Naive thymus-derived CD4-positive, alpha-beta T cell (primary cell): Measurements from ENCODE around the gene FRS3. TPM values are rescaled to one million over a fixed set of nuclear protein-coding genes. Genes with fewer than 3 reads are reported as not detected.
"Not testable (repeated sequence)": the region's sequence is repeated elsewhere in the genome, so short reads cannot be mapped to it uniquely, and the experiment has no call there.

Source experiments
- ATAC-seq: fragments of 150-1000 bp; cut with Tn5 transposase; 2 replicates; pipeline ENCODE4 v1.10.0; 2021; ENCODE audit warnings: mild to moderate bottlenecking, moderate library complexity
- CTCF ChIA-PET: fragments of 350-600 bp; sonication (Branson Sonifier 250); formaldehyde crosslinking; loops from one replicate; lab custom pipeline; 2021; ENCODE audit warnings: antibody characterized with exemption; lab: Charles Lee
- POLR2A ChIA-PET: fragments of 350-600 bp; sonication (Branson Sonifier 250); formaldehyde crosslinking; loops from one replicate; lab custom pipeline; 2021; ENCODE audit warnings: antibody characterized with exemption, inconsistent platforms; lab: Charles Lee
- DNase-seq, 9 donors: peaks; one replicate each; pipeline versions ENCODE4 v3.0.0 to v3.0.0-alpha.2; 2020 to 2022; ENCODE audit warnings: mixed read lengths in 1 of 9
- H3K27ac ChIP-seq: one replicate; pipeline ENCODE4 v1.7.0; 2013; ENCODE audit warnings: mild to moderate bottlenecking, low read depth, low read length, moderate library complexity
- H3K27me3 ChIP-seq, 2 donors: one replicate each; pipeline ENCODE4 v1.7.0; 2013; ENCODE audit warnings: low read length in 2 of 2, mild to moderate bottlenecking in 2 of 2, moderate library complexity in 2 of 2; ENCODE audit not compliant: control insufficient read depth in 2 of 2, insufficient read depth in 2 of 2
- H3K36me3 ChIP-seq, 3 experiments: 1 replicate in 2 of 3; 2 replicates in 1 of 3; pipeline ENCODE4 v1.7.0; 2013; ENCODE audit warnings: low read length in 3 of 3, mild to moderate bottlenecking in 3 of 3, moderate library complexity in 1 of 3; ENCODE audit not compliant: insufficient read depth in 3 of 3, control insufficient read depth in 2 of 3
- H3K4me1 ChIP-seq, 2 donors: one replicate each; pipeline ENCODE4 v1.7.0; 2013; ENCODE audit warnings: low read length in 2 of 2, mild to moderate bottlenecking in 2 of 2, moderate library complexity in 1 of 2; ENCODE audit not compliant: control insufficient read depth in 2 of 2, insufficient read depth in 2 of 2
- H3K4me3 ChIP-seq: 2 replicates; pipeline ENCODE4 v1.7.0; 2013; ENCODE audit warnings: mild to moderate bottlenecking, low read length
- H3K9me3 ChIP-seq, 3 experiments: 1 replicate in 2 of 3; 2 replicates in 1 of 3; pipeline ENCODE4 v1.7.0; 2013; ENCODE audit warnings: low read length in 3 of 3; ENCODE audit not compliant: control insufficient read depth in 2 of 3
- H3K27ac Mint-ChIP-seq, 9 donors: one replicate each; pipeline ENCODE4 v1.8.0; 2020 to 2022; ENCODE audit warnings: mixed read lengths in 9 of 9, mild to moderate bottlenecking in 8 of 9, moderate library complexity in 5 of 9, inconsistent platforms in 2 of 9
- H3K27me3 Mint-ChIP-seq, 5 donors: one replicate each; pipeline ENCODE4 v1.8.0; 2021 to 2022; ENCODE audit warnings: mixed read lengths in 5 of 5, mild to moderate bottlenecking in 1 of 5
- H3K36me3 Mint-ChIP-seq, 5 donors: one replicate each; pipeline ENCODE4 v1.8.0; 2020 to 2022; ENCODE audit warnings: mixed read lengths in 5 of 5, mild to moderate bottlenecking in 3 of 5, inconsistent platforms in 1 of 5
- H3K4me1 Mint-ChIP-seq, 7 donors: one replicate each; pipeline ENCODE4 v1.8.0; 2020 to 2022; ENCODE audit warnings: mixed read lengths in 7 of 7, mild to moderate bottlenecking in 3 of 7, inconsistent platforms in 1 of 7
- H3K4me3 Mint-ChIP-seq, 10 donors: one replicate each; pipeline ENCODE4 v1.8.0; 2020 to 2022; ENCODE audit warnings: mild to moderate bottlenecking in 10 of 10, mixed read lengths in 10 of 10, moderate library complexity in 6 of 10, inconsistent platforms in 2 of 10
- H3K9me3 Mint-ChIP-seq, 11 donors: one replicate each; pipeline ENCODE4 v1.8.0; 2020 to 2022; ENCODE audit warnings: mixed read lengths in 11 of 11, mild to moderate bottlenecking in 4 of 11, inconsistent platforms in 1 of 11, moderate library complexity in 1 of 11
- intact Hi-C, 2 donors: fragments of 100-400 bp; cut with micrococcal nuclease; formaldehyde crosslinking; loops; one replicate each; pipeline ENCODE4 v1.15.1; 2023
- polyA plus RNA-seq, 2 donors: library from polyadenylated mRNA; unstranded; fragments of 300-500 nt; fragmentation: Illumina TruSeq; gene quantifications; one replicate each; pipeline ENCODE4 v1.2.3, GENCODE V29; 2021
- total RNA-seq, 6 experiments: library from RNA in 5 of 6; stranded (reverse) in 5 of 6; gene quantifications; 1 replicate in 5 of 6; 2 replicates in 1 of 6; pipeline ENCODE4 v1.2.3 and lab custom pipeline; 2021 to 2026

Gene FRS3
- total and polyA plus RNA-seq, 7 experiments from 2014 or later, result 1.9 to 10.6 (median 5.5) TPM

GRCh38 chr6:41818271-41819054 lies 38.8 kb upstream of the FRS3 start:
- Histone ChIP-seq H3K36me3 (no peaks in the 10 kb centered on the region), H3K4me1 (no peaks in the 10 kb centered on the region), H3K27ac (no peak overlapping the region), H3K27me3 (no peaks in the 10 kb centered on the region), H3K4me3 (no peak overlapping the region), H3K9me3 (no peaks in the 10 kb centered on the region)
- ChIA-PET CTCF (no interaction called here), POLR2A (no interaction called here)
- H3K36me3 Mint-ChIP-seq, result no peaks in the 10 kb centered on the region
- no peaks in the 10 kb centered on the region for H3K9me3 Mint-ChIP-seq
- no peak overlapping the region for H3K4me3 Mint-ChIP-seq
- H3K27me3 Mint-ChIP-seq, result no peaks in the 10 kb centered on the region
- peaks cover 0 to 5% (median 2%) of the 10 kb centered on the region in 7 donors for H3K4me1 Mint-ChIP-seq
- H3K27ac Mint-ChIP-seq, result no peak overlapping the region
- no peak for DNase-seq
- intact Hi-C loops, result no loop called here
- ATAC-seq, result no peak

DNA sequence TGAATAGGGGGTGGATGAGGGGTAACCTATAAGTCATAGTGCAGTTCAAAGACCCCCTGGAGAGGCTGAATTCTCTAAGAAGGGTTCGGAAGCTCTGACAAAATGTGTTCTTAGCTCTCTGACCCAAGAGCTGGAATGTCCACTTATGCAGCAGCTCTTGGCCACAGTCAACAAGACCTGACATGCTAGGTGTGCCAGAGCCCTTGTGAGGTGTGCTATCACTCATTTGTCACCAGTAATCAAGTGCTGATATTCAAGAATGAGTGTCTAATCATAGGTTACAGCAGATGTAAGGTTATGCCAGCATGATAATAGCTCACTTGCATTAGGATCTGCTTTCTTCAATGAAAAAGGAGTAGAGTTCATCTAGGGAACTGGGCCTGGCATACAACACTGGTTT lies 35.9 kb upstream of the FRS3 start:
- no peaks in the 10 kb centered on the region for H3K27me3 Mint-ChIP-seq
- no peaks in the 10 kb centered on the region for H3K4me1 ChIP-seq
- no peaks in the 10 kb centered on the region for H3K36me3 Mint-ChIP-seq
- H3K4me3 Mint-ChIP-seq, result no peak overlapping the region
- H3K27me3 ChIP-seq, result no peaks in the 10 kb centered on the region
- H3K36me3 ChIP-seq, result no peaks in the 10 kb centered on the region
- DNase-seq, result no peak
- ChIA-PET CTCF (interaction anchor here (0.7 kb wide), 1 partner anchor 492 kb away, joined by 3 read pairs; no protein-coding TSS in a partner anchor), POLR2A (interaction anchor here (0.6 kb wide), 1 partner anchor 400 kb away, joined by 3 read pairs; no protein-coding TSS in a partner anchor)
- intact Hi-C loops, result no loop called here
- H3K4me1 Mint-ChIP-seq, result peaks cover 0 to 5% (median 2%) of the 10 kb centered on the region in 7 donors
- no peak overlapping the region for H3K27ac ChIP-seq
- H3K9me3 ChIP-seq, result no peaks in the 10 kb centered on the region
- no peaks in the 10 kb centered on the region for H3K9me3 Mint-ChIP-seq
- peak overlapping the region in 2 of 9 donors; percentile 19 to 77 for H3K27ac Mint-ChIP-seq
- no peak overlapping the region for H3K4me3 ChIP-seq
- no peak for ATAC-seq

- peaks cover 0 to 5% (median 2%) of the 10 kb centered on the region in 7 donors for H3K4me1 Mint-ChIP-seq
- Histone ChIP-seq H3K9me3 (no peaks in the 10 kb centered on the region), H3K27me3 (no peaks in the 10 kb centered on the region), H3K36me3 (no peaks in the 10 kb centered on the region), H3K4me3 (no peak overlapping the region), H3K27ac (no peak overlapping the region), H3K4me1 (no peaks in the 10 kb centered on the region)
- intact Hi-C loops, result no loop called here
- no peaks in the 10 kb centered on the region for H3K9me3 Mint-ChIP-seq
- H3K4me3 Mint-ChIP-seq, result no peak overlapping the region
- H3K27me3 Mint-ChIP-seq, result no peaks in the 10 kb centered on the region
- H3K36me3 Mint-ChIP-seq, result no peaks in the 10 kb centered on the region
- ChIA-PET POLR2A (no interaction called here), CTCF (no interaction called here)
- DNase-seq (no peak), ATAC-seq (no peak)
- H3K27ac Mint-ChIP-seq, result no peak overlapping the region
Measured at GRCh38 chr6:41814629-41815028, 34.9 kb upstream of the FRS3 start.

GRCh38 chr6:41813956-41814355 lies 34.3 kb upstream of the FRS3 start:
- Histone ChIP-seq H3K4me3 (no peak overlapping the region), H3K9me3 (no peaks in the 10 kb centered on the region), H3K27me3 (no peaks in the 10 kb centered on the region), H3K4me1 (no peaks in the 10 kb centered on the region), H3K36me3 (no peaks in the 10 kb centered on the region), H3K27ac (no peak overlapping the region)
- intact Hi-C loops, result no loop called here
- Mint-ChIP-seq H3K4me3 (no peak overlapping the region), H3K27ac (no peak overlapping the region), H3K9me3 (no peaks in the 10 kb centered on the region), H3K36me3 (no peaks in the 10 kb centered on the region), H3K4me1 (peaks cover 0 to 5% (median 2%) of the 10 kb centered on the region in 7 donors), H3K27me3 (no peaks in the 10 kb centered on the region)
- no peak for DNase-seq
- no peak for ATAC-seq
- ChIA-PET POLR2A (interaction anchor here (0.6 to 0.8 kb wide), 3 partner anchors 14 to 198 kb away, joined by 3 read pairs; no protein-coding TSS in a partner anchor), CTCF (no interaction called here)

DNA sequence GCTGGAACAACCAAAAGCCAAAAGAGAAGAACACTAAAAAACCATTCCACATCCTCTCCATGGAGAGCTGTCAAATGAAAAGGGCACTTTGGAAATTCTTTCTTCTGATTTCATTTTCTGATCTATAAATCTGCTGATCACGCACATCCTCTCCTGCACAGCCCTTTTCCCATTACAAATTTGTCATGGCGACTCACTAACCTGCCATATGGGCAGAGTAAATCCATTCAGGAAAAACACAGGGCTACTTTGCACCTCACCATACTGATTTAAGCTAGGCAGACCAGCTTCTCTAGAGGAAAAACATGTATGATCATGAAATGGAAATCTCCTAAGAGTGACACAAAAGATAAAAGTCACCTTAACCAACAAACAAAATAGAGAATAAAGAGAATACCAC lies 33.8 kb upstream of the FRS3 start:
- no peak for ATAC-seq
- ChIA-PET CTCF (no interaction called here), POLR2A (interaction anchor here (0.6 to 0.8 kb wide), 4 partner anchors 13 to 293 kb away, joined by 3 read pairs; no protein-coding TSS in a partner anchor)
- Histone ChIP-seq H3K27ac (no peak overlapping the region), H3K9me3 (no peaks in the 10 kb centered on the region), H3K4me1 (no peaks in the 10 kb centered on the region), H3K4me3 (no peak overlapping the region), H3K36me3 (no peaks in the 10 kb centered on the region), H3K27me3 (no peaks in the 10 kb centered on the region)
- Mint-ChIP-seq H3K9me3 (no peaks in the 10 kb centered on the region), H3K4me1 (peaks cover 0 to 5% (median 2%) of the 10 kb centered on the region in 7 donors), H3K27ac (no peak overlapping the region), H3K4me3 (no peak overlapping the region), H3K36me3 (no peaks in the 10 kb centered on the region), H3K27me3 (no peaks in the 10 kb centered on the region)
- intact Hi-C loops, result no loop called here
- no peak for DNase-seq

GRCh38 chr6:41811946-41812345 lies 32.2 kb upstream of the FRS3 start:
- H3K27me3 ChIP-seq, H3K27ac Mint-ChIP-seq, H3K9me3 Mint-ChIP-seq, H3K4me1 ChIP-seq, CTCF ChIA-PET, POLR2A ChIA-PET, H3K36me3 Mint-ChIP-seq, DNase-seq, H3K4me3 Mint-ChIP-seq, H3K27me3 Mint-ChIP-seq, intact Hi-C loops, H3K4me3 ChIP-seq, H3K4me1 Mint-ChIP-seq, H3K36me3 ChIP-seq, H3K27ac ChIP-seq, ATAC-seq, H3K9me3 ChIP-seq: not testable (repeated sequence)

DNA sequence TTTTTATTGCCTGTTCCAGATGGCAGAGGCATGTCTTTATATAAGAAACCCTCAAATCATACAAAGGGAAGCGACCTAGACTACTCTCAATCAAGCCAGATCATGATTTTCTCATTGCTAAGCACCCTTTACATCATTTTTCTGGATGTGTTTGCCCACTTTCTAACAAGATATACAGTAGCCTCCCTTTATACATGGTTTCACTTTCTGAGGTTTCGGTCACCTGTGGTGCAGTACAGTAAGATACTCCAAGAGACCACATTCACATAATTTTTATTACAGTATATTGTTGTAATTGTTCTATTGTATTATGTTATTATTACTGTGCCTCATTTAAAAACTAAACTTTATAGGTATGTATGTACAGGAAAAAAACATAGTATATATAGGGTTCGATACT lies 31.4 kb upstream of the FRS3 start:
- Mint-ChIP-seq H3K36me3 (peaks cover 0 to 4% (median 0%) of the 10 kb centered on the region in 5 donors), H3K4me1 (peaks cover 0 to 3% (median 0%) of the 10 kb centered on the region in 7 donors), H3K27me3 (no peaks in the 10 kb centered on the region), H3K4me3 (no peak overlapping the region), H3K9me3 (no peaks in the 10 kb centered on the region), H3K27ac (no peak overlapping the region)
- DNase-seq, result no peak
- H3K4me1 ChIP-seq, result no peaks in the 10 kb centered on the region
- H3K27me3 ChIP-seq, result no peaks in the 10 kb centered on the region
- ChIA-PET POLR2A (no interaction called here), CTCF (no interaction called here)
- no peak for ATAC-seq
- intact Hi-C loops, result no loop called here
- H3K27ac ChIP-seq, result no peak overlapping the region
- H3K36me3 ChIP-seq, result no peaks in the 10 kb centered on the region
- no peak overlapping the region for H3K4me3 ChIP-seq
- no peaks in the 10 kb centered on the region for H3K9me3 ChIP-seq
